Ovary (tissue), 3 donors: ENCODE measurements around the gene RABL6.

ENCODE experiments used
- EP300 ChIP-seq: sonication (generic); formaldehyde crosslinking; IDR thresholded peaks from one replicate; pipeline ENCODE4 v1.6.1; 2017; ENCODE audit warnings: antibody characterized with exemption
- POLR2A ChIP-seq: fragments of 450-650 bp; IDR thresholded peaks from one replicate; pipeline ENCODE4 v1.6.1; 2017; ENCODE audit warnings: antibody characterized with exemption, mild to moderate bottlenecking, moderate library complexity
- TF ChIP-seq, protein P1 (sequence below), 3 donors: fragments of 450-650 bp in 2 of 3; fragments of 200-600 bp in 1 of 3; IDR thresholded peaks; one replicate each; pipeline versions ENCODE4 v1.5.1 to v1.8.0; 2016 to 2022; ENCODE audit warnings: antibody characterized with exemption in 3 of 3, mild to moderate bottlenecking in 1 of 3
- donor health status: DM: no; HTN: no; CAD: no.

DNA sequence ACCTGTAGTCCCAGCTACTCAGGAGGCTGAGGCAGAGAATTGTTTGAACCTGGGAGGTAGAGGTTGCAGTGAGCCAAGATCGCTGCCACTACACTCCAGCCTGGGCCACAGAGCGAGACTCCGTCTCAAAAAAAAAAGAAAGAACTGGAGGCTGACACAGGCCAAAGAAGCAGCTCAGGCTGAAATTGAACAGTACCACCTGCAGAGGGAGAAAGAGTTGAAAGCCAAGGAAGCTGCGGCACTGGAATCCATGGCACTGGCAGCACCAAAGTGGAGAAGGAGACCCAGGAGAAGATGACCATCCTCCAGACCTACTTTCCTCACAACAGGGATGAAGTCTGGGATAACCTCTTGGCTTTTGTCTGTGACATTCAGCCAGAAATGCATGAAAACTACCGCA, 27.9 kb upstream of the RABL6 start:
- TF ChIP-seq, protein P1, sequence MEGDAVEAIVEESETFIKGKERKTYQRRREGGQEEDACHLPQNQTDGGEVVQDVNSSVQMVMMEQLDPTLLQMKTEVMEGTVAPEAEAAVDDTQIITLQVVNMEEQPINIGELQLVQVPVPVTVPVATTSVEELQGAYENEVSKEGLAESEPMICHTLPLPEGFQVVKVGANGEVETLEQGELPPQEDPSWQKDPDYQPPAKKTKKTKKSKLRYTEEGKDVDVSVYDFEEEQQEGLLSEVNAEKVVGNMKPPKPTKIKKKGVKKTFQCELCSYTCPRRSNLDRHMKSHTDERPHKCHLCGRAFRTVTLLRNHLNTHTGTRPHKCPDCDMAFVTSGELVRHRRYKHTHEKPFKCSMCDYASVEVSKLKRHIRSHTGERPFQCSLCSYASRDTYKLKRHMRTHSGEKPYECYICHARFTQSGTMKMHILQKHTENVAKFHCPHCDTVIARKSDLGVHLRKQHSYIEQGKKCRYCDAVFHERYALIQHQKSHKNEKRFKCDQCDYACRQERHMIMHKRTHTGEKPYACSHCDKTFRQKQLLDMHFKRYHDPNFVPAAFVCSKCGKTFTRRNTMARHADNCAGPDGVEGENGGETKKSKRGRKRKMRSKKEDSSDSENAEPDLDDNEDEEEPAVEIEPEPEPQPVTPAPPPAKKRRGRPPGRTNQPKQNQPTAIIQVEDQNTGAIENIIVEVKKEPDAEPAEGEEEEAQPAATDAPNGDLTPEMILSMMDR (IDR thresholded peaks at IDR 0.05), result no peak
- TF ChIP-seq POLR2A (no peak), EP300 (no peak)
